A673 (cell line): Measurements from ENCODE around the gene WDR45B. TPM values are rescaled to one million over a fixed set of nuclear protein-coding genes. Genes with fewer than 3 reads are reported as not detected.

Experiments
- BruUV-seq: library from RNA; stranded (reverse); fragments of 400-500 nt; replicated peaks from 2 replicates; lab custom pipeline; 2021; lab: Mats Ljungman, UMichigan
- CTCF ChIA-PET: fragments of 300-600 bp; sonication (Branson Sonifier 250); formaldehyde crosslinking; loops from one replicate; lab custom pipeline; 2022; ENCODE audit warnings: antibody characterized with exemption; lab: Charles Lee
- POLR2A ChIA-PET: fragments of 300-600 bp; sonication (Branson Sonifier 250); formaldehyde crosslinking; loops from one replicate; lab custom pipeline; 2022; ENCODE audit warnings: antibody characterized with exemption; ENCODE audit not compliant: low non-redundant PET; lab: Charles Lee
- DNase-seq: peaks from one replicate; pipeline ENCODE4 v3.0.0-alpha.2; 2015; ENCODE audit warnings: low spot score
- H3K27ac ChIP-seq: fragments of 200-600 bp; sonication (generic); 2 replicates; pipeline ENCODE4 v1.5.1; 2016; ENCODE audit warnings: mixed run types, low read depth, mild to moderate bottlenecking, mixed read lengths, antibody characterized with exemption, low read length; ENCODE audit not compliant: poor library complexity, severe bottlenecking
- H3K27me3 ChIP-seq: fragments of 200-600 bp; sonication (generic); replicated peaks from 2 replicates; pipeline ENCODE4 v1.6.1; 2017; ENCODE audit warnings: mixed run types, low read depth, mild to moderate bottlenecking, mixed read lengths, antibody characterized with exemption, low read length; ENCODE audit not compliant: insufficient read depth, poor library complexity
- H3K36me3 ChIP-seq: fragments of 200-600 bp; sonication (generic); 2 replicates; pipeline ENCODE4 v1.6.1; 2016; ENCODE audit warnings: mixed run types, mild to moderate bottlenecking, mixed read lengths, antibody characterized with exemption, low read length; ENCODE audit not compliant: insufficient read depth, poor library complexity, severe bottlenecking
- H3K4me1 ChIP-seq: fragments of 200-600 bp; sonication (generic); 2 replicates; pipeline ENCODE4 v1.6.1; 2017; ENCODE audit warnings: mixed run types, mild to moderate bottlenecking, mixed read lengths, antibody characterized with exemption, low read length; ENCODE audit not compliant: insufficient read depth, poor library complexity, severe bottlenecking
- H3K4me3 ChIP-seq: fragments of 200-600 bp; sonication (generic); 2 replicates; pipeline ENCODE4 v1.5.1; 2016; ENCODE audit warnings: low read depth, mixed run types, mild to moderate bottlenecking, mixed read lengths, low read length; ENCODE audit not compliant: poor library complexity, severe bottlenecking
- H3K9me3 ChIP-seq: fragments of 200-600 bp; sonication (generic); 2 replicates; pipeline ENCODE4 v1.6.1; 2016; ENCODE audit warnings: mixed run types, low read depth, mild to moderate bottlenecking, mixed read lengths, antibody characterized with exemption, low read length; ENCODE audit not compliant: poor library complexity, severe bottlenecking
- EZH2 ChIP-seq: fragments of 200-600 bp; sonication (generic); IDR thresholded peaks from 2 replicates; pipeline ENCODE4 v1.6.1; 2017; ENCODE audit warnings: borderline replicate concordance, low read depth, mild to moderate bottlenecking, mixed read lengths, antibody characterized with exemption, low read length; ENCODE audit not compliant: poor library complexity, severe bottlenecking
- intact Hi-C: fragments of 100-400 bp; cut with micrococcal nuclease; formaldehyde crosslinking; loops from one replicate; pipeline ENCODE4 v1.10.0; 2022; ENCODE audit not compliant: unreplicated experiment
- total RNA-seq: library from RNA; stranded (reverse); gene quantifications from 2 replicates; pipeline ENCODE4 v1.2.3, GENCODE V29; 2021
- TF ChIP-seq, protein P1 (sequence below): fragments of 300-800, 200-600 bp; sonication (generic); conservative IDR thresholded peaks from 2 replicates; pipeline ENCODE4 v1.5.1; 2017; ENCODE audit warnings: low read depth, mild to moderate bottlenecking, antibody characterized with exemption, low read length, moderate library complexity, mixed read lengths

The WDR45B gene
- total RNA-seq, 1 experiment from 2014 or later, result 73.0 TPM

DNA sequence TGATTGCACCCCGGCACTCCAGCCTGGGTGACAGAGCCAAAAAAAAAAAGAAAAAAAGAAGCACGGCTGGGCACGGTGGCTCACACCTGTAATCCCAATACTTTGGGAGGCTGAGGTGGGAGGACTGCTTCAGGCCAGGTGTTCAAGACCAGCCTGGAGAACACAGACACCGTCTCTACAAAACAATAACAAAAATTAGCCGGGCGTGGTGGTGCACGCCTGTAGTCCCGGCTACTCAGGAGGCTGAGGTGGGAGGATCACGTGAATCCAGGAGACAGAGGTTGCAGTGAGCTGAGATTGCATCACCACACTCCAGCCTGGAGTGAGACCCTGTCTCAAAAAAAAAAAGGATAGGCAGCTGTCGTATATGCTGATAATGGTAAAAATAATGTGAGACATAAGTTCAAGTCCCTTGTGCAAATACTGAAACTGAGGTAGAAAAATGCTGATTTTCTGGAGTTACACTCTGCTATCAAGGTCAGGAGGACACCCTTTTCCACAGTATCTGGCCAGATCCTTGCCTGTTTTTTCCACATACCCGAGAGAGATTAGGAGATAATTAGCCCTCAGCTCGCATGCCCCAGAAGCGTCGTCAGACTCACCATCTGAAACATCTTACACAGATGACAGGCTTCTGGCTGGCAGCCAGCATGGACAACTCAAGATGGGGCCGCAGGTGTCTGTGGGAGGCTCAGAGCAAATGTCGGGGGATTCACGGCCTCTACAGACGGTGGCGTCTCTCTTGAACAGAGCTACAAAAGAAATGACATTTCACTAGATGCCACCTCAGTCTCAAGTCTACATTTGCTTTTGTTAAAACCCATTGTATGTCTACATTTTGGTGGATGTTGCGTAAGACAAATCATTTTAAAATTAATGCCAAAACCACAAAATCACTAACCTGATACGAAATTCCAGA, 36.8 kb downstream of the WDR45B start:
- H3K9me3 ChIP-seq, result no peaks in the 10 kb centered on the region
- peaks cover 32% of the 10 kb centered on the region for H3K36me3 ChIP-seq
- intact Hi-C loops, result no loop called here
- no peak overlapping the region for H3K4me3 ChIP-seq
- ChIA-PET CTCF (interaction anchor here (0.6 kb wide), 1 partner anchor 105 kb away, joined by 8 read pairs; the partner anchor contains the start of gene FN3KRP), POLR2A (no interaction called here)
- H3K4me1 ChIP-seq, result peaks cover 10% of the 10 kb centered on the region
- H3K27me3 ChIP-seq, result no peaks in the 10 kb centered on the region
- no peak for TF ChIP-seq EZH2
- TF ChIP-seq, protein P1, sequence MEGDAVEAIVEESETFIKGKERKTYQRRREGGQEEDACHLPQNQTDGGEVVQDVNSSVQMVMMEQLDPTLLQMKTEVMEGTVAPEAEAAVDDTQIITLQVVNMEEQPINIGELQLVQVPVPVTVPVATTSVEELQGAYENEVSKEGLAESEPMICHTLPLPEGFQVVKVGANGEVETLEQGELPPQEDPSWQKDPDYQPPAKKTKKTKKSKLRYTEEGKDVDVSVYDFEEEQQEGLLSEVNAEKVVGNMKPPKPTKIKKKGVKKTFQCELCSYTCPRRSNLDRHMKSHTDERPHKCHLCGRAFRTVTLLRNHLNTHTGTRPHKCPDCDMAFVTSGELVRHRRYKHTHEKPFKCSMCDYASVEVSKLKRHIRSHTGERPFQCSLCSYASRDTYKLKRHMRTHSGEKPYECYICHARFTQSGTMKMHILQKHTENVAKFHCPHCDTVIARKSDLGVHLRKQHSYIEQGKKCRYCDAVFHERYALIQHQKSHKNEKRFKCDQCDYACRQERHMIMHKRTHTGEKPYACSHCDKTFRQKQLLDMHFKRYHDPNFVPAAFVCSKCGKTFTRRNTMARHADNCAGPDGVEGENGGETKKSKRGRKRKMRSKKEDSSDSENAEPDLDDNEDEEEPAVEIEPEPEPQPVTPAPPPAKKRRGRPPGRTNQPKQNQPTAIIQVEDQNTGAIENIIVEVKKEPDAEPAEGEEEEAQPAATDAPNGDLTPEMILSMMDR, result no peak
- DNase-seq, result peak; percentile 91
- H3K27ac ChIP-seq, result peak overlapping the region; percentile 69
- BruUV-seq, result no TSS peak

DNA sequence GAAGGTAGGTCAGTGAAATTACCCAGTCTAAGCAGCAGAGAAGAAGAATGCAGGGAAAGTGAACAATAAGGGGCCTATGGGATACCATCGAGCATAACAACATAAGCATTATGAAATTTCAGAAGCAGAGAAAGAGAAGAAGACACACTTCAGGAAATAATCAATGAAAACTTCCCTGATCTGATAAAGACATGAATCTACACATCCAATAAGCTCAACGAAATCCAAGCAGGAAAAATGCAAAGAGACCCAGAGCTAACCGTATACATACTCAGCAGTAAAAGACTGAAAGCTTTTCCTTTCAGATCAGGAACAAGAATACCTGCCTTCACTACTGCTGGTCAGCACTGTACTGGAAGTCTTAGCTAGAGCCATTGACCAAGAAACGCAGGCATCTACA, 38.6 kb downstream of the WDR45B start:
- Histone ChIP-seq H3K9me3 (no peaks in the 10 kb centered on the region), H3K27me3 (no peaks in the 10 kb centered on the region), H3K36me3 (peaks cover 37% of the 10 kb centered on the region), H3K4me3 (no peak overlapping the region), H3K4me1 (peaks cover 10% of the 10 kb centered on the region), H3K27ac (no peak overlapping the region)
- DNase-seq, result no peak
- CTCF ChIA-PET, result no interaction called here
- BruUV-seq, result no TSS peak
- TF ChIP-seq, protein P1, result no peak
- no peak for TF ChIP-seq EZH2
- POLR2A ChIA-PET, result no interaction called here
- intact Hi-C loops, result no loop called here

DNA sequence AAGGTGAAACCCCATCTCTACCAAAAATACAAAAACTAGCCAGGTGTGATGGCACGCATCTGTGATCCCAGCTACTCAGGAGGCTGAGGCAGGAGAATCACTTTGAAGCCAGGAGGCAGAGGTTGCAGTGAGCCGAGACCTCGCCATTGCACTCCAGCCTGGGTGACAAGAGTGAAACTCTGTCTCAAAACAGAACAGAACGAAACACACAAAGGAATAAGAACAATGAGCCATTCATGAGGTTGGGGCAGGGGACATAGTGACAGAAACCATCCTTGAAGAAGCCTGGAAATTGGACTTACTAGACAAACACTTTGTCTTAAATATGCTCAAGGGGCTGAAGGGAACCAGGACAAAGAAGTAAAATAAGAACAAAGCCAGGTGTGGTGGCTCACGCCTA, 39.4 kb downstream of the WDR45B start:
- Histone ChIP-seq H3K9me3 (no peaks in the 10 kb centered on the region), H3K4me3 (no peak overlapping the region), H3K36me3 (peaks cover 46% of the 10 kb centered on the region), H3K27ac (no peak overlapping the region), H3K27me3 (no peaks in the 10 kb centered on the region), H3K4me1 (peaks cover 13% of the 10 kb centered on the region)
- no peak for DNase-seq
- TF ChIP-seq, protein P1, result no peak
- TF ChIP-seq EZH2, result no peak
- intact Hi-C loops, result no loop called here
- ChIA-PET CTCF (no interaction called here), POLR2A (interaction anchor here (0.7 kb wide), 1 partner anchor 222 kb away, joined by 3 read pairs; no protein-coding TSS in a partner anchor)
- no TSS peak for BruUV-seq
